HPDE6-E6E7 (cell line): Measurements from ENCODE around the gene GRID1.
A peak's percentile ranks its signal among the peaks of the same experiment; 100 is the strongest.
"Not testable (repeated sequence)": the region's sequence is repeated elsewhere in the genome, so short reads cannot be mapped to it uniquely, and the experiment has no call there.

Source experiments
- DNase-seq: peaks from one replicate; pipeline ENCODE4 v3.0.0; 2011; ENCODE audit warnings: missing footprints; ENCODE audit errors: extremely low spot score

GRID1 gene

GRCh38 chr10:86391986-86392722, 25.6 kb upstream of the GRID1 start:
- DNase-seq: no peak

GRCh38 chr10:86391236-86391840, 24.7 kb upstream of the GRID1 start:
- DNase-seq: no peak

DNA sequence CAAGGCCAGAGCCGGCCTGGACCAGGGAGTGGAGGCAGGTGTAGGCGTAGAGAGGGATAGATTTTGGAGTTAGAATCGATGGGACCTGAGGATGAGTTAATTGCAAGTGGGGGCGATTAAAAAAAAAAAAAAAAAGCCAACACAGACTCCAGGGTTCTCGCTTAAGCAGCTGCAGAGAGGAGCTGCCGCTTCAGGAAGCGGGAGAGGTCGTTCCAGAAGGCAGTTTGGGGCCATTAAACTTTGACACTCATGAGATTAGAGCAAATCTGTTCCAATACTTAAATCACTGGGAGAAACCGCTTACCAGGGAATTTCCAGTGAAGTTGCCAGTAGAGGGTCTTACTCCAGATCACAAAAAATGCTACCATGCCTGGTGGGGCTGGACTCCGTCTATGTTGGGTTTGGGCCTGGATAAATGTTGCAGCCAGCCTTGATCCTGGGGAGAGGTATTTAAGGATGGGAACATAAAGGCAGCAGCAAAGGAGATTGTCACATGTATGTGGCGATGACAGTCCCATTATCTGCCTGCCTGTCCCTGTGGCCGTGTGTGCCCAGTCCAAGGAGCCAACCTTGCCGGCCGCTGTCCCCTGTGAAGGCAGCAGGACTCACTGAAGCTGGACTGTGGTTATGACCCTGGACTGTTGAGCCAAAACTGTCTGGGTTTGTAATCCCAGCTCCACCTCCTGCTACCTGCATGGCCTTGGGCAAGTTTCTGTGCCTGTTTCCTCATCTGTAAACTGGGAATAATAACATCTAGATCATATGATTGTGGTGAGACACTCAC, 23.9 kb upstream of the GRID1 start:
- DNase-seq: no peak

GRCh38 chr10:86389441-86390193, 23.0 kb upstream of the GRID1 start:
- no peak for DNase-seq

DNA sequence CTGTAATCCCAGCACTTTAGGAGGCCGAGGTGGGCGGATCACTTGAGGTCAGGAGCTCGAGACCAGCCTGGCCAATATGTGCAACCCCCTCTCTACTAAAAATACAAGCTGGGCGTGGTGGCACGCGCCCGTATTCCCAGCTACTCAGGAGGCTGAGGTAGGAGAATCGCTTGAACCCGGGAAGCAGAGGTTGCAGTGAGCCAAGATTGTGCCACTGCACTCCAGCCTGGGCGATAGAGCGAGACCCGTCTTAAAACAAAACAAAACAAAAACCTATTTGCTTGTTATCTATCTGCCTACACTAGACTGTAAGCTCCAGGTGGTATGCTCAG, 22.5 kb upstream of the GRID1 start:
- DNase-seq: not testable (repeated sequence)

- no peak for DNase-seq
Observed at GRCh38 chr10:86388119-86388704, 21.6 kb upstream of the GRID1 start.

DNA sequence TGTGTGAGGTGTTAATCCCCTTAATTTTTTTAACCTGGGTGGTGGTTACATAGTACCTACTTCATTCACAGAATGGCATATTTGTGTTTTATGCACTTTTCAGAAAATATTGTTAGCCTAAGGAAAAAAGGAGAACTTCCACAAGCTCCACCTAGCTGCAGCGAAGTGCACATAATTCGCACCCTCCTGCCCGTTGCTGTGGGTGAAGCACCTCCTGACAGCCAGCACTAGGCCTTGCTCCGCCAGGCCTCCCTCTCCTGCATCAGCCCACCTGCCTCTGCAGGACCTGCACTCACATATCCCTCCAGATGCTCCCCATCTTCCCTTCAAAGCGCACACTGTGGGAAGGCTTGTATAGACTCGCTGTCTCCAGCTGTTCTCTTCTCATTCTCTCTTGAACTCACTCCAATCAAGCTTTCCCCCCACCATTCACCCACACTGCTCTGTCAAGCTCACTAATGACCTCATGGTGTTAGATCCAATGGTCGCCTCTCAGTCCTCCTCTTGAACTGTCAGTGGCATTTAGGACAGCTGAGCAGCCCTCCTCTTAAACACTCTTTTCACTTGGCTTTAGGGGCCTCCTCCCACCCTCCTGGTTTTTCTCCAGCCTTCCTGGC, 20.7 kb upstream of the GRID1 start:
- no peak for DNase-seq

DNA sequence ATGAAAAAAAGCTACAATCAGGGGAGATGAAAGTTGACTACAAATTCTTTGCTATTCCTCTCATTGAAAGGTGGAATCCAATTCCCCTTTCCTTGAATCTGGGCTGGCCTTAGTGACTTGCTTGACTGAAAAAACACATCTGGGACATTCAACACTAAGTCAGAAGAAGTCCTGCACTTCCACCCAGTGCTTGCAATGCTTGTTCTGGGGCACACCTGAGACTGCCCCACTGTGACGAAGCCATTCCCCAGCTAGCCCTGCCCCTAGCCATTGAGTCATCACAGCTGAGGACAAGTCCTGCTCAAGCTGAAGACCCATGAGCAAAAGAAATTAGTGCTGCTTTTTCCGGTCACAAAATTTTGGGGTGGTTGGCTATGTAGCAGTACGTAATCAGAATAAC, 19.2 kb upstream of the GRID1 start:
- no peak for DNase-seq

DNA sequence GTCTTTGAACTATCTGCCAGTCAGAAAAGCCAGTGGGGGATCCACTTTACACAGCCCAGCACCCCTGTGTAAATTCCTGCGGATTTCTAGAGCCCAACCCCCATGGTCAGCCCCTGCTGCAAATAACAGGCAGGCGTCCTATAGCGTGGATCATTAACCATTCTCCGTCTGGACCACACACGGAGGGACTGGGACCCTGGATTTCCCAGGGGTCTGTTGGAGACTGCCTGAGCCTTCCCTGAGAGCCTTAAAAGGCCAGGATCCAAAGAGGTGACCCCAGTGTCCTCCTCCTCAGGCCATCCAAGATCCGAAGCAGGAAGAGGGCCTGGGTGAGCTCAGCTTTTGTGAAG, 11.2 kb upstream of the GRID1 start:
- no peak for DNase-seq

- DNase-seq: peak; percentile 58
Observed at GRCh38 chr10:86376852-86377796, 10.5 kb upstream of the GRID1 start.

- no peak for DNase-seq
Observed at GRCh38 chr10:86376403-86376802, 9.8 kb upstream of the GRID1 start.

GRCh38 chr10:86375204-86375603, 8.6 kb upstream of the GRID1 start:
- DNase-seq: no peak

- DNase-seq: no peak
Observed at GRCh38 chr10:86374664-86375063, 8.1 kb upstream of the GRID1 start.

- DNase-seq: no peak
Observed at GRCh38 chr10:86373828-86374227, 7.2 kb upstream of the GRID1 start.

- no peak for DNase-seq
Observed at GRCh38 chr10:86373251-86373650, 6.7 kb upstream of the GRID1 start.

DNA sequence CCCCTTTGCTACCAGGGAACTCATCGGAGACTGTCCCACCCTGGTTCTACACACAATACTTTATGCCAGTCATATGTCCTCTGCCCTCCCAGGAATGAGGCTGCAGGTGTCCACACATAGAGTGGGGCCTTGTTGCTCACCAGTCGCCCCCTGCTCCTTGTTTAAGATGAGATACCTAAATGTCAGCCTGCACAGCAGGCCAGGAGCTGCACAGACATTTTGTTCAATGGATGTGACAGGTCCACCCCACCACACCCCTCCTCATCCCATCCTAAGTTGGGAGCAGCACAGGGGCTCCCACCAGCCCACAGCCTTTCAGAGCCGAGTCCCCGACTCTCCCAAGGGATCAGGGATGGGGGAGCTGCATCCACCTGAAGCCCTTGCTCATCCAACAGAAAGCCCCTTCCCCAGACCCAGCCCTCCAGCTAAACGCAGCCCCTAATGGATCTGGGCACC, 6.2 kb upstream of the GRID1 start:
- DNase-seq: no peak

DNA sequence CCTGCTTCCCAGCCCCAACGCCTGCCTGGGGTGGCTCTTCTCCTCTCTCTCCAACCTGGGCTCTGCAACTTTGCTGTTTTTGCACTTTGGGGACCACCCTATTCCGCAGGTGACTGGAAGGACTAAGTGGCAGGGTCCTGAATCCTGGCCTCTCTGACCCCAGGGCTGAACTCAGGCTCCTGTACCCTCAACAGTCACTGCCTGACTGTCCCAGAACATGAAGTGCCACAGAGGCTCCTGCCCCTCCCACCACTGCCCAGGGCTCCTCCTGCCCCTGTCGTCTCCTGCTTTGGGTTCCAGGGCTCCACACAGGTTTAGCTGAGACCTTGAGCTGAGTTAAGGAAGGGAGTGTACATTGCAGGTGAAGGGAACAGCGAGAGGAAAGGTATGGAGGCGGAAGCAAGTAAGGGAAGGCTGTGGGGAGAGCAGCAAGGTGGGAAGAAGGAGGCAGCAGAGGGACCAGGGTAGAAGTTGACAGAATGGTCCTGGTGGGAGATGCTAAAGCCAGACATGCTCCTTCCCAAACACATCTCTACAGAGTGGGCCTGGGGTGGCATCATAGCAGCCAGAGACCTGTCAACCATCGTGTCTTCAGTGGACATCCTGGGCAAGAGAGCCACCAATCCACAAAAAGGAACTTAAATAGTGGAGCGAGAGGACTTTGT, 5.7 kb upstream of the GRID1 start:
- no peak for DNase-seq

DNA sequence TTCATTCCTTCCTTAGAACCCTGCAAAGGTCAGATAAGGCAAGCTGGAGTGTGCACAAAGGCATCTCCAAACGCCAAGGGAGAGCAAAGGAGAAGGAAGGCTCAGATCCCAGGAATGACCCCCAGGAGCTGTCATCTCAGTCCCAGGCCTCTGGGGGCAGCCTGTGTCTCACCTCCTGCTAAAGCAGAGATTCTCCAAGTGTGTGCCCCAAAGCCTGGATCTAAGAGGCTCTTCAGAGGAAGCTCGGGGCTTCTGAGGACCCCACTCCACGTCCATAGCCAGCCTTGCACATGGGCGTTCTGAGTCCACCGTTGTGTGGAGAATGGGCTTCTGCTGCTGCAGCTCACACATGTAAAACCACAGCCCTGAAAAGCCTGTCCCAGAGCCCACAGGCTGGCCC, 5.1 kb upstream of the GRID1 start:
- DNase-seq: no peak

DNA sequence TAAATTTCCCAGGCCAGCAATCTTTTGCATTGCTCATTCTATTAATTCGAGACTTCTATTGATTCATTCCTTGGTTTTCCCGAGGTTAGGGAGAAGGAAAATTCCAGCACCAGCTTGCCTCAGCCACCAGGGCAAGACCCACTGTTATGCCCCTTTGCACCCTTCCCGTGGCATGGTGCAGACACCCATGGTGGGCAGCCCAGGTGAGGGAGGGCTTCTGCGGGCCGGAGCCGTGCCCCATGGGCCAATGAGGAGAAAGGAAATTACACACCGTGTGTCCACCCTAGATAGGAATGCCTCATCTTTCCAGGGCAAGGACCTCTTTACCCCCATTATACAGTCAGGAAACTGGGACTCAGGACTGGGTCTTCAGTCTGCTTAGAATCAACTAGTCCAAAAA, 4.5 kb upstream of the GRID1 start:
- no peak for DNase-seq
